Activated CD8-positive, alpha-beta memory T cell treated with anti-CD3 and anti-CD28 coated beads, Interleukin-2, amount 50 U/mL, for 4 hours (primary cell): ENCODE results near the gene KNSTRN.

Source experiments
- DNase-seq: peaks from one replicate; pipeline ENCODE4 v3.0.0-alpha.2; 2020

Gene KNSTRN

DNA sequence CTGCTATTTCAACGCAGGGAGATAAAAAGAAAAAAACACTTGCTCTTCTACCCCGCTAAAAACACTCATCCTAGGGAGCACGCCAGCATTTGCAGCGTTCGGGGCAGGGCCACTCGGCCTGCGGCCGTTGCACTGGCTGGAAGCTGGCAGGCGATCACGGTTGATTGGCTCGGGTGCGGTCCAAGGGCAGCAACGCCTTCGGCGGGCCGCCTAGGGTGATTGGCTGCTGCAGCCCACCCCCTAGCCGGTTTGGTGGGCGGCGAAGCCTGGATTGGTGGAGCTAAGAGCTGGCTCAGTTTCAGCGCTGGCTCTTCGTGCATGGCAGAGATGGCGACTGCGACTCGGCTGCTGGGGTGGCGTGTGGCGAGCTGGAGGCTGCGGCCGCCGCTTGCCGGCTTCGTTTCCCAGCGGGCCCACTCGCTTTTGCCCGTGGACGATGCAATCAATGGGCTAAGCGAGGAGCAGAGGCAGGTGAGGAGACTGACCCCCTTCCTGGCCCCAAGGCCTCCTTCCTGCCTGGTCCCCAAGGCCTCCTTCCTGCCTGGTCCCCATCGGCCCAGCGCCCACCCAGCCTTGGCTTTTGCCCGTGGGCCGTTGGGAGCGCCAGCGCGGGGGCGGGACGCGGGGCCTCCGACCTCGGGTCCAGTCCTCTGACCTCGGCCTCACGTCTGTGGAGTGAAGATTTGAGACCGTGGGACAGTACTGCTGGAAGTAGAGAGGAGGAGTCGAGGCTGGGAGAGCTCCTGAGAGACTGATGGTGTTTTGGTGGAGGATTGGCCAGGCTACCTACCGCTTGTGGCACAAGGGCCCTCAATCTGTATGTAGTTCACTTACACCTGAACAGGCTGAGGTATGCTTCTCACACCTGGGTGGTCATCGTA is 23.2 kb downstream of the KNSTRN start, which contains the start of gene IVD:
IVD (plus strand) TSS at position 295 of the 881 bp plus-strand sequence; CDS start at position 328, 33 bp downstream.
- DNase-seq, result peak; percentile 90

DNA sequence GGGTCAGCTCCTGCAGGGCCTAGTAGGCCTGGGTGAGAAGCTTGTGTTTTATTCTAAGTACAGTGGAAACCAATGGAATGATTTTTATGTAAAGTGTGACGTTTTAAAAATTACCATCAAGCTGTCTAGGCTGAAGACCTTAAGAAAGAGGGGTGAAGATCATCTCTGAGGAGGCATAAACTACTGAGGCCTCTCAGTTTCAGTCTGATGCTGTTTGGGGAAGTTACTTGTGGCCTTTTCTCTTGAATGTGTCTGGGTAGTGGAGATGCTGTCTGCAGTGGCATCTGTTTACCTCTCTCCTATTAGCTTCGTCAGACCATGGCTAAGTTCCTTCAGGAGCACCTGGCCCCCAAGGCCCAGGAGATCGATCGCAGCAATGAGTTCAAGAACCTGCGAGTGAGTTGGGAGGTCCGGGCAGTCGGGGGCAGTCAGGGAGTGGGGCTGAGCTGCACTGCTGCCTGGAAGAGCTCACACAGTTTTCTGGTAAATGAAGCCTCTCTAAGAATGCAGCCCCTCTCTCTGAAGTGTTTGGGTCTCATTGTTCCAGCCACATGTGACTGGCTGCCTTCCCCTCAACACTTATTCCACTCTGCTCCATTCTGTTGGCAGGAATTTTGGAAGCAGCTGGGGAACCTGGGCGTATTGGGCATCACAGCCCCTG is 24.9 kb downstream of the KNSTRN start:
- DNase-seq, result no peak

DNA sequence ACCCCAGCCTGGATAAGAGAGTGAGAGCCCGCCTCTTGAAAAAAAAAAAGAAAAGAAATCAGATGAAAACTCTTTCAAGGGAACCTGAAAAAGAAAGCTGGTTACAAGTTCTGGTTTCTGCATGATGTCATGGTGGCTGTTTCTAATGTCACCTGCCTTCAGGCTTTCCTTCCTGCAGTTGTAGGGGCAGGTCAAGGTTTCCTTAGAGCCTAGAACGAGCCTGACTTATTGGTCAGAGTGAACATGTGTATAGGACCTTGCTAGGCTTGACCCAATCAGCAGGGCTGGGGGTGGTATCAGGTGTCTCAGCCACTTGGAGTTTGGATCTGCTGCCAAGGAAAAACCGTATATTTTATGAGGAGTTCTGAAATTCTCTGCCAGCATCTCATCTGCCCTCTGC is 26.8 kb downstream of the KNSTRN start:
- DNase-seq, result no peak

DNA sequence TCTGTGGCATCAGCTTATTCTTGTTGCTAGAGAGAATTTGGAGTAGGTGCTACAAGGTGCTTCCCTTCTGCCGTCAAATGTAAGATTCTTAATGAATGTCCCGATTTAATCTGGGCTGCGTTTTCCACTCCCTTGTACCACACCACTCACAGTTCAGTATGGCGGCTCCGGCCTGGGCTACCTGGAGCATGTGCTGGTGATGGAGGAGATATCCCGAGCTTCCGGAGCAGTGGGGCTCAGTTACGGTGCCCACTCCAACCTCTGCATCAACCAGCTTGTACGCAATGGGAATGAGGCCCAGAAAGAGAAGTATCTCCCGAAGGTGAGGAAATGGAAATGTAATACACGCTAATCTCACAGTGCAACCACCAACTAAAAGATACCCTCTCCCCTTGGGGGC is 28.0 kb downstream of the KNSTRN start:
- DNase-seq, result no peak

DNA sequence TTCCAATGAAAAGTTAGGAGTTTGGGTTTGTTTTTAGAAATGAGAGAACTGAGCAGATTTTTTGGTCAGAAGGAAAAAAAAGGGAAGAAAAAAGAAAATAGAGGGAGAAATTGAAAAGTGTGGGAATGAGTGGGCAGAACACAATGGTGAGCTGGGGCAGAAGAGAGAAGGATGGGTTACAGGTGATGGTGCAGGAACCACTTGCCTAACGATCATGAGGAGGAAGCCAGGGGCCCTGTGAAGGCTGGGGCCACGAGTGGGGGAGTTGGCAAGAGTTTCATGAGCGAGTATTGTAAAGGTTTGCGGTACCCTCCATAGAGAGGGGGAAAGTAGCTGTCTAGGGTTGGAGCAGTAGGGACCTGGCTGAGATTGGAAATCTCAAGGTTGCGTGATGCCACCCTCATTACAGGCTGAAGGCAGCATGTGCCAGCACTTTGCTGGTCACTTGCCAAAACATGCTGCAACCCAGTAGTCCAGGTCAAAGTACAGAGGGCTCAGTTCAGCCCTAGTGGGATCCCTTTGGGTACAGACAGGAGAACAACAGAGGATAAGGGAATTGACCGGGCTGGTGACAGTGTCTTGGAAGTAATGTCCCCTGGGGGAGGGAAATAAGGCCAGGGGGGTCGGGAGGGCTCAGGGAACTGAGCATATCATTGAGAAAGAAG is 29.7 kb downstream of the KNSTRN start:
- DNase-seq, result no peak

DNA sequence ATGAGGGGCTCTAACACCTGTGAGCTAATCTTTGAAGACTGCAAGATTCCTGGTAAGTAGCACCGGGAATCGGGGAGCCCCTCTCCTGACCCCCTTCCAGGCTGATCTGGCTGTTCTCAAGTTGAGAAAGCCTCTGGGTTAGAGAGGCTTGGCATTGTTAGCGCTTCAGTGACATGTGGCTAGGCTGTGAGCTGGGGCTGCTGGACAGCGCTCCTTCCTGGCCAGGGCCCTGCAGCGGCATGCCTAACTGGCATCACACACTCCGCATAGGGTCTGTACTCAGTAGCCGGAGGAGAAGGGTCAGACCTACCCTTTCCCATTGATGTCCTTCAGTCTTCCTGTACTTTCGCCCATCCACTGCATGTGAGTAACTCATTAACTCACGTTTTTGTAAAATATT is 30.5 kb downstream of the KNSTRN start:
- no peak for DNase-seq

DNA sequence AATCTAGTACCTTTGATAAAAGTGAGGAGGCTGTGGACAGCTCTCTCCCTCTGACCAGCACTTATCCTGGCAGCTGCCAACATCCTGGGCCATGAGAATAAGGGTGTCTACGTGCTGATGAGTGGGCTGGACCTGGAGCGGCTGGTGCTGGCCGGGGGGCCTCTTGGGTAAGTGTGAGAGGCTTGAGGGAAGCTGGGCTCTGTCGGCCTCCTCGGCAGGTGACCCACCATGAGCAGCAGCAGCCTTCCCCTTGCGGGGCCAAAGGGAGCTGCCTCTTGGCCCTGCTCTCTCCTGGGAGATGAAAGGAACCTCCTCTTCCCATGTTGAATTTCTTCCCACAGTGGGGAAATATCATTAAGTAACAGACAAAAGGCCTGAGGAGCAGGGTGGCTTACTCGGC is 32.3 kb downstream of the KNSTRN start:
- no peak for DNase-seq

DNA sequence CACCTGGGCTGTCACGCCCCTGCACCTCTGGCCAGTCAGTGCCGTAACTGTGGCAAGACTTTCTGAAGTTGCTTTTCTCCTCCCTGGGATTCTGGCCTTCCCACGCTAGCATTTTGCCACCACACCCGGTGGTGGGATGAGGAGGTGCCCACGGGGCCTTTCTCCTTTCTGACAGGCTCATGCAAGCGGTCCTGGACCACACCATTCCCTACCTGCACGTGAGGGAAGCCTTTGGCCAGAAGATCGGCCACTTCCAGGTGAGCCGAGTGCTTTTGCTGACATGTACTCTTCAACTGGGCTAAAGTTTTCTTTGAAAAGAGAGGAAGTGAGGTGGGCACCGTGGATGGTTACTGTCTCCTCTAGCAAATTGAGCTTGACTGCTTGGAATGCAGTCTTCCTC is 32.7 kb downstream of the KNSTRN start:
- DNase-seq, result no peak

DNA sequence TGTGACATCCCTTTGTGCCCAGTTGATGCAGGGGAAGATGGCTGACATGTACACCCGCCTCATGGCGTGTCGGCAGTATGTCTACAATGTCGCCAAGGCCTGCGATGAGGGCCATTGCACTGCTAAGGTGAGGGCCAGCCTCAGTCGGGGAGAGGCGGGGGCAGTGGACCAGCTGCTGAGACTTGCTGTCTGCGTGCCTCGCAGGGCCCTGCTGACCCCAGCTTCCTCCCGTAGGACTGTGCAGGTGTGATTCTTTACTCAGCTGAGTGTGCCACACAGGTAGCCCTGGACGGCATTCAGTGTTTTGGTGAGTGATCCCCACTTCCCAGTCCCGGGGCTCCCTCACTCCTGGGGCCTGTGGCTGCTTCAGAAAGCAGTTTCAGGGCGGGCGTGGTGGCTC is 33.5 kb downstream of the KNSTRN start:
- DNase-seq, result no peak

DNA sequence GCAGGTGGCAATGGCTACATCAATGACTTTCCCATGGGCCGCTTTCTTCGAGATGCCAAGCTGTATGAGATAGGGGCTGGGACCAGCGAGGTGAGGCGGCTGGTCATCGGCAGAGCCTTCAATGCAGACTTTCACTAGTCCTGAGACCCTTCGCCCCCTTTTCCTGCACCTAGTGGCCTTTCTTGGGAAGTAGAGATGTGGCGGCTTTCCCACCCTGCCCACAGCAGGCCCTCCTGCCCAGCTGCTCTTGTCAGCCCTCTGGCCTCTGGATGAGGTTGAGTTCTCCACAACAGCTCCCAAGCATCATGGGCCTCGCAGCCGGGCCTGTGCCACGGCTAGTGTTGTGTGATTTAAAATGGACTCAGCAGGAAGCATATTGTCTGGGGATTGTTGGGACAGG is 35.6 kb downstream of the KNSTRN start:
- no peak for DNase-seq

DNA sequence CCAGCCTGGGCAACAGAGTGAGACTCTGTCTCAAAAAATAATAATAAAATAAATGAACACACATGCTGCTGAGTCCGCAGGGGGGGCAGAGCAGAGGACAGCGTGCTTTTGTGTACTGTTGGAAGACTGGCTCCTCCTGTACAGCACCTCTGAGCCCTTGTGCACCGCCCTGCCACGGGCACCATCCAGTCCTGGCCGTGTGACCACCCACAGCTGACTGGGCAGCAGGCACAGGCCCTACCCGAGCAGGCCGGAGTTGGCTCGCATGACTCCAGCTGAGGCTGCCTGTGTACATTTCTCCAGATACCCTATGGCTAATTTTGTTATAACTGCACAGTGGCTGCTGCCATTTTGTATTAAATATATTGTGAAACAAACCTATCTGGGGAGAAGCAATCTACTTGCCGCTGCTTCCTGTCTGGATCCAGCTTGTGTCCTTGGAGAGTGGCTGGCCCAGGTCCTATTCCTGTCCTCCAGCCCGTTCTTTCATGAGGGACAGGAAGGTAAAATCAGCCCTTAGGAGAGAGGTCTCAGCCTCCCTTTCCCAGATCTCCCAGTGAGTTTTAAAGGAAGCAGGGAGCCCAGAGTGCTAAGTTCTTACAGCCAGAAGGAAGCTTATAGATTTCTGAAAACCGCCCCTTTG is 37.7 kb downstream of the KNSTRN start:
- no peak for DNase-seq

DNA sequence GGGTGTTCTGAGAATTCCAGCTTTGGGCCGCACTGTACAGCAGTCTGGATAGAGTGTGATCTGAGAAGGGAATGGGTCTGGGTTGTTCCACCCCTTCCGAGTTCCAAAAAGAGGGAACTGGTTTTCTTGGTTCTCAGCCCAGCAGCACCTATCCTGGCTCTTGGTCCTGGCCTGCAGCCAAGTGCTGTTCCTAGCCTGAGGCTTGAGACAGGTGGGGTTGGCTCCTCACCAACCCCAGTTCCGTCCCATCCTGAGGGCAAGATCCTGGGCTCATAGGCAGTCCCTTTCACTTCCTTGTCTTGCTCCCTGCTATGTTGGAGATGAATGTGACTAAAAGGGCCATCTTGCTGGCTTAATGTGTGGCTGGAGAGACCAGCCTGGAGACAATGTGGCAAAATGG is 38.3 kb downstream of the KNSTRN start:
- no peak for DNase-seq

DNA sequence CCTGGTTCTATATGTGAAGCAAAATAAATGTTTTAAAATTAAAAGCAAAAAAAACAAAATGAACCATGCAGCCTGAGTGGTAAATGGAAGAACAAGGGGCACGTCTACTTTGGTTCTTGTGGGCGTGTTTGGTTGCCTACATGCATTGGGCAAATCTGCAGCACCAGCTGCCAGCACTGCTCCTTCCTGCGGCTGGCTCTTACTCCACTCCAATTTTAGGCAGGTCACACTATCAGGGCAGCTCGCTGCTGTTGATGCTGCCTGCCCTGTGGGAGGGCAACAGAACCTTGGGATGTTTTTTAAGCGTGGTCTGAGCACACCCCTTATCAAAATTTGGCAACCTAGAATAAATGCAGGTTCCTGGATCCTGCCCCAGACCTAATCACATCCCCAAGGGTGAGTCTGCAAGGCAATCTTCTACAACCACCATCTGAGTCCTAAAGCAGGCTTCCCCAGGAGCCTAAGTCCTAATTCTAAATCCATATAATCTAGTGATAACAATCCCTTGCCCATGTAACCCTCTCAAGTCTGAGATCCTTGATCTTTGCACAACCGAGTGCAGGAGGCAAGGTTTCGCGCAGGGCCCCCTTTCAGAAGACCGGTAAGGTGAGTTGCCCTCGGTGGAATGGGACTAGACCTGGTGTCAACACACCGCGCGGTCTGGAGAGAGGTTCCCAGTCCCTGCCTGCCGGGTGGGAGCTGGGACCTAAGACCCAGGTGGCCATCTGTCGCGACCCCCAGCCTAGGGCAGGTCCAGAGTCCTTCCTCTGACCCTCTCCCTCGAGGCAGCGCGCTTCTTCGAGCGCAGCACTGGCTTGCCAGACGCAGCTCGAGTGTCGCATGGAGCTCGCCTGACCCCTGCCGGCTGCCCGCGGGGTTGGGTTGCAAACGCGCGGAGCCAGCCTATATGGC is 39.0 kb downstream of the KNSTRN start:
- peak; percentile 85 for DNase-seq

DNA sequence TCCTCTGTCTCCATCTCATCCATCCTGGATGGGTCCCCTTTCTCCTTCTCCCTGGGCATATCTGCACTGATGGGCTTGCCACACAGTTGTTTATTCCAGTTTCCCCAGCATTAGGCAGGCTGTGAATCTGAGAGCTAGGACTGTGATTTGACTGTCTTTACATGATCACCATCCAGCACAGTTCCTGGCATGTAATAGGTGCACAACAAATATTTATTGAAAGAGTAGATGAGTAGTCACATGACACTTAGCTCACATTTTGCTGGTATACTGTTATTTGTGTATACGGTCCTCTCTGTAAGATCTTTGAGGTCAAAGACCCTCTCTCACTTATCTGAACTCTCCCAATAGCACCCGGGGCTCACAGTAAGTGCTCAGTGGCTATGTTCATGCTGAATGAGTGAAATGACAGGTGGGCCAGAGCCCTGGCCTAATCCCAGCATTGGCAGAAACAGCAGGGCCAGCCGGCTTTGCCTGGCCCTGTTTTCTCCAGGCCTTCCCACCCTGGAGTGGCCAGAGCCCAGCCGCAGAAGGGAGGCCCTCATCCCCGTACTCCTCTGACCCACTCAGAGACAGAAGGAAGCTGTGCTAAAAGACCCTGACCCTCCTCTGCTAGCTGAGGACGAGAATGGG is 42.1 kb downstream of the KNSTRN start:
- no peak for DNase-seq

DNA sequence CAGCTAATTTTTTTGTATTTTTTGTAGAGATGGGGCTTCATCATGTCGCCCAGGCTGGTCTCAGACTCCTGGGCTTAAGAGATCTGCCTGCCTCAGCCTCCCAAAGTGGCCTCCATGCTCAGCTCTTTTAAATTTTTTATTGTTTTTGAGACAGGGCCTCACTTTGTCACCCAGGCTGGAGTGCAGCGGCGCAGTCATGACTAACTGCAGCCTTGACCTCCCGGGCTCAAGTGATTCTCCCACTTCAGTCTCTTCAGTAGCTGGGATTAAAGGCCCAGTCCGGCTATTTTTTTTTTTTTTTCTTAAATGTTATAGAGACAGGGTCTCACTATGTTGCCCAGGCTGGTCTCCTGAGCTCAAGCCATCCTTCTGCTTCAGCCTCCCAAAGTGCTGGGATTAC is 43.2 kb downstream of the KNSTRN start:
- DNase-seq, result no peak

DNA sequence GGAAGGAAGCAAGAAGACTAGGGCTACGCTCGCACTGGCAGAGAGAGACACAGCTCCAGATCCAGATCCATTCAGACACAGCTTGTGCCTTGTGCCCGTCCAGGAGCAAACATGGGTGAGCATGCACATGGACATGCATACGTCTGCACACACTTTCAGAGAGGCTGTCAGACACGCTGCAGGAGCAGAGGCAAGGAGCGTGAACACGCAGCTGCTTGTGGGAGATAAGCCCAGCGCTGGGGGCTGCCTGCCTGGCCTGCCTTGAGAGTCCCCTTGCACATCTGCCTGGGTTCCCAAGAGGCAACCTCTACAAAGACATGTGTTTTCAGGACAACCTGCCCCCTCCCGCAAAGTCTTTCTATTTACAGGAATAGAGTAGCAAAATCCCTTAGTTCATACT is 44.7 kb downstream of the KNSTRN start:
- no peak for DNase-seq

DNA sequence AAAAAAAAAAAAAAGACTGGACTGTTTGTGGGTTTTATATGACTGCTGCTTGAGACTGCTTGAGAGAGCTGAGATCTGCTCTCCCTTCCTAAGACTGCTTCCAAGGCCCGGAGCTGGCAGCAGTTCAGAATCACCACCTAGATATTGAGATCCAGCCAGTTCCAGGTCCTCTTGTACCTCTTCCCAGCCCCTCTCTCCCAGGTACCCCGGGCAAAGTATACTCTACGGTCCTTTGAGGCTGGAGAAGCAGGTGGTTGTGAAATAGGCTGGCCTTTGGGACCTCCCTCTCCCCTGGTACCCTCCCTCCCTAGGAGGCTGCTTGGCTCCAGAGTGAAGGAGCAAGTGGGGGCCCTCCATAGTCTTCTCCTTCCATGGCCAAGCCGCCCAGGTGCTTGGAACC is 45.7 kb downstream of the KNSTRN start:
- DNase-seq, result no peak

DNA sequence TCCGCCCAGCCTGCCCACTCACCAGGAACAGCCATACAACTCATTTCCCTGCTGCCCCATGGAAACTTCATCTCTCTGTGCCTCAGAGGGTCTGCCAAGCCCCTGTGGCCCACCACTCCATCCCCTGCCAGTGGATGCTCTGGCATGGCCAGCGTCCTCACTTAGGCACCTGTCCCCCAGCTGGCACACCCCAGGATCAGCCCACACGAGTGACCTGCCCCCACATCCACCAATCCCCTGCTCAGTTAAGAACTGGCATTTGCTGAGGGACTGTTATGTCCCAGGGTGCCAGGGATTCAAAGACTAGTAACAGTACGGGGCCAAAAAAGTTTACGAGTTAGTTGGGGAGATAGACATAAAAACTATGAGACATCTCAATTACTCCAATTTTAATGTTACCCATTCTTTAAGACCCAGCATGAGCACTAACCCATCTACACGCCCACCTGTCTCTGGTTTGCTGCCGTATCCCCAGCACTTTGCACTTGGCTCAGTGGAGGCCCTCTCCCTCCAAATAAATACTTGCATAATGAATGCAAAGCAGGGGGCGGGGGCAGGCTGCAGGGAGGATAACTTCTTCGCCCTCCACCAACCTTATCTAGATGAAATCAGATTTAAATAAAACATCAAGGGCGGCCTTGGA is 46.7 kb downstream of the KNSTRN start:
- DNase-seq, result no peak

DNA sequence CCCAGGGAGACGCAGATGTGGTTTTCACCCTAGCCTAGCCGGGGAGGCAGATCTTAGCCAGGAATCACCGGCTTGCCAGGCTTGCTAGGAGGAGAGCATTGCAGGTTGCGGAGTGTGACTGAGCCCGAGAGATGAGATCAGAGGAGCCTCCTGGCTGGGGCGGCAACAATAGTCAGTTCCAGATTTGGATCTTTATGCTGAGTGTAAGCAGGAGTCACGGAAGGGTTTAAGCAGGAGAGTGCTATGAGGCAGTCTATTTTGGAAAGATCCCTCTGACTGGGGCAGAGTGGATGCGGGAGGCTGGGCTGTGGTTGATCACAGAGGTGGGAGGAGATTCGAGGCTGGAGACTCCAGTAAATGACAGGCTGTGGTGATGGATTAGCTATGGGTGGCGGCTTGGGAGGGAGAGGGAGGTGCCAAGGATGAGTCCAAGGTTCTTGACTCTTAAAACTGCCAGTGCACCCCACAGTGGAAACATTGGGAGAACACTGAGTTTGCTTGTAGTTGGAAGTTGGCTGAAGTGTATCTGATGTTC is 47.8 kb downstream of the KNSTRN start:
- no peak for DNase-seq

DNA sequence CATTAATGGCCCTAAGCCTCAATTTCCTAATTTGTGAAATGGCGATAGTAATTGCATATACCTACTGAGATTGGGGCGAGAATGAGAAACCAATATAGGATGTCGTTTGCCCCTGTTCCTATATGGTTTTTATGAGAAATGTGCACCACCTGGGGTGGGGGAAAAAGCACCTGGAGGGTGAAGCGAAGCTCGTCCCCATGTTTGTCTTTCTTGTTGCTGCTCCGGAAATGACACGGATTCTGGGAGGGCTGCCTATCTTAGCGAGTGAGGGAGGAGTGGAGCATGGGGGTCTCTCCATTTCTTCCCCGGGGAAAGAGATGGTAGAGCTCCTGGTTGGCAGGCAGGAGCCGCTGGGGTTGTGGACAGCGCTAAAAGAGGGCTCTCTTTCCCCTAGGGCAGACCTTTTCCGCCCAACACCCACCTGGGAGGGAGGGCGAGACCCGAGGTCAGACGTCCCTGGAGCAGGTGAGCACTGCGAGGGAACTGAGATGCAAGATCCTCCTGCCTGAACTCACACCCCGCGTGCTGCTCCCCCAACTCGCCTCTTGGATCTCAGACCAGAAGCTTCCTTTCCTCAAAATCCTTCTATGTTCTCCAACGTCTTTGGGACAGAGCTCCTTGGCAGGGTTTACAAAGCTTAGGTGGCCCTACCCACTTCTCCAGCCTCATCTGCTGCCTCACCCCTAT is 52.6 kb downstream of the KNSTRN start:
- no peak for DNase-seq
